H1 (cell line): ENCODE measurements around the gene ADAMTS1. TPM values are rescaled to one million over a fixed set of nuclear protein-coding genes. Genes with fewer than 3 reads are reported as not detected.

Source experiments
- CTCF ChIA-PET: fragments of 300-600 bp; sonication (Branson Sonifier 250); formaldehyde crosslinking; loops from one replicate; lab custom pipeline; 2021; ENCODE audit not compliant: partially characterized antibody; lab: Charles Lee
- POLR2A ChIA-PET: fragments of 300-600 bp; sonication (Branson Sonifier 250); formaldehyde crosslinking; loops from one replicate; lab custom pipeline; 2021; ENCODE audit warnings: inconsistent platforms; ENCODE audit not compliant: partially characterized antibody; lab: Charles Lee
- DNase-seq, 2 experiments: peaks; one replicate each; pipeline versions ENCODE4 v3.0.0 to v3.0.0-alpha.2; 2010 to 2022; ENCODE audit warnings: low spot score in 2 of 2, low read depth in 1 of 2, mixed read lengths in 1 of 2
- FAIRE-seq: peaks from 2 replicates; lab custom pipeline; 2011; peaks lifted over from hg19 to GRCh38; lab: Jason Lieb, UNC
- H2AFZ ChIP-seq: 2 replicates; pipeline ENCODE4 v1.8.1; 2012; ENCODE audit warnings: low read length, inconsistent platforms
- H2AK5ac ChIP-seq: 2 replicates; pipeline ENCODE4 v1.6.1; 2013; ENCODE audit warnings: low read depth, low read length
- H2BK120ac ChIP-seq: replicated peaks from 2 replicates; pipeline ENCODE3; 2013; ENCODE audit warnings: low read depth, low read length, inconsistent platforms
- H2BK12ac ChIP-seq: 2 replicates; pipeline ENCODE4 v1.6.1; 2013; ENCODE audit warnings: low read depth, low read length
- H2BK15ac ChIP-seq: 2 replicates; pipeline ENCODE4 v1.6.1; 2013; ENCODE audit warnings: low read length
- H2BK20ac ChIP-seq: 2 replicates; pipeline ENCODE4 v1.6.1; 2013; ENCODE audit warnings: low read length
- H2BK5ac ChIP-seq: 2 replicates; pipeline ENCODE4 v1.6.1; 2013; ENCODE audit warnings: low read depth, low read length
- H3K14ac ChIP-seq: 2 replicates; pipeline ENCODE4 v1.6.1; 2013; ENCODE audit warnings: inconsistent platforms; ENCODE audit not compliant: insufficient read length
- H3K18ac ChIP-seq: 2 replicates; pipeline ENCODE4 v1.6.1; 2013; ENCODE audit warnings: low read length; ENCODE audit errors: extremely low read depth
- H3K23ac ChIP-seq: 2 replicates; pipeline ENCODE4 v1.6.1; 2013; ENCODE audit warnings: inconsistent platforms; ENCODE audit not compliant: insufficient read length
- H3K23me2 ChIP-seq: 2 replicates; pipeline ENCODE4 v1.6.1; 2013; ENCODE audit warnings: low read depth, low read length
- H3K27ac ChIP-seq: 2 replicates; pipeline ENCODE4 v1.6.1; 2011; ENCODE audit warnings: low read depth, low read length, inconsistent platforms
- H3K27me3 ChIP-seq, 4 experiments: replicated peaks in 1 of 4; 1 replicate in 1 of 4; 2 replicates in 3 of 4; pipeline versions ENCODE4 v1.6.1 to v1.8.1; 2011 to 2013; ENCODE audit warnings: low read length in 3 of 4, mild to moderate bottlenecking in 3 of 4, inconsistent platforms in 2 of 4, mixed read lengths in 2 of 4, moderate library complexity in 1 of 4; ENCODE audit not compliant: control insufficient read depth in 3 of 4, insufficient read depth in 3 of 4; ENCODE audit errors: extremely low read depth in 1 of 4
- H3K36me3 ChIP-seq, 4 experiments: 2 replicates each; pipeline versions ENCODE4 v1.6.1 to v1.8.1; 2011 to 2013; ENCODE audit warnings: mild to moderate bottlenecking in 4 of 4, low read length in 3 of 4, moderate library complexity in 2 of 4, control low read depth in 1 of 4, inconsistent platforms in 1 of 4; ENCODE audit not compliant: insufficient read depth in 4 of 4, control insufficient read depth in 2 of 4
- H3K4ac ChIP-seq: replicated peaks from 2 replicates; pipeline ENCODE3; 2013; ENCODE audit warnings: low read length, low read depth, mixed read lengths, inconsistent platforms; ENCODE audit not compliant: insufficient read length
- H3K4me1 ChIP-seq, 4 experiments: replicated peaks in 1 of 4; 1 replicate in 1 of 4; 2 replicates in 3 of 4; pipeline versions ENCODE4 v1.6.1 to v1.8.1; 2011 to 2013; ENCODE audit warnings: low read length in 3 of 4, inconsistent platforms in 2 of 4, mixed read lengths in 1 of 4; ENCODE audit not compliant: insufficient read depth in 4 of 4, control insufficient read depth in 3 of 4
- H3K4me2 ChIP-seq, 2 experiments: 2 replicates each; pipeline versions ENCODE4 v1.6.1 to v1.8.1; 2011 to 2013; ENCODE audit warnings: low read depth in 2 of 2, low read length in 2 of 2, control low read depth in 1 of 2, inconsistent platforms in 1 of 2, mild to moderate bottlenecking in 1 of 2; ENCODE audit not compliant: insufficient read depth in 1 of 2
- H3K4me3 ChIP-seq, 4 experiments: fragments of 200-600, 300-600 bp in 1 of 4; sonication (generic), shearing (Covaris generic), sonication (Bioruptor Twin) in 1 of 4; 2 replicates each; pipeline versions ENCODE4 v1.5.1 to v1.8.1; 2011 to 2016; ENCODE audit warnings: low read length in 4 of 4, low read depth in 3 of 4, control low read depth in 2 of 4, inconsistent platforms in 2 of 4, mild to moderate bottlenecking in 2 of 4, mixed read lengths in 1 of 4, moderate library complexity in 1 of 4; ENCODE audit not compliant: insufficient read depth in 2 of 4; ENCODE audit errors: extremely low read depth in 1 of 4
- H3K56ac ChIP-seq: replicated peaks from 2 replicates; pipeline ENCODE3; 2013; ENCODE audit warnings: low read depth, mild to moderate bottlenecking, mixed read lengths, low read length, inconsistent platforms; ENCODE audit not compliant: insufficient read length
- H3K79me1 ChIP-seq: 2 replicates; pipeline ENCODE4 v1.6.1; 2013; ENCODE audit warnings: low read depth, low read length, control low read depth
- H3K79me2 ChIP-seq, 2 experiments: 2 replicates each; pipeline versions ENCODE4 v1.6.1 to v1.8.1; 2012 to 2013; ENCODE audit warnings: low read length in 2 of 2, mild to moderate bottlenecking in 2 of 2, inconsistent platforms in 1 of 2; ENCODE audit not compliant: insufficient read depth in 2 of 2, control insufficient read depth in 1 of 2
- H3K9ac ChIP-seq, 4 experiments: replicated peaks in 1 of 4; 1 replicate in 1 of 4; 2 replicates in 3 of 4; pipeline versions ENCODE4 v1.6.1 to v1.8.1; 2011 to 2013; ENCODE audit warnings: low read depth in 3 of 4, low read length in 3 of 4, control low read depth in 2 of 4, mild to moderate bottlenecking in 2 of 4, moderate library complexity in 2 of 4, inconsistent platforms in 1 of 4; ENCODE audit errors: extremely low read depth in 1 of 4
- H3K9me3 ChIP-seq, 2 experiments: 2 replicates each; pipeline versions ENCODE4 v1.6.1 to v1.8.1; 2012 to 2013; ENCODE audit warnings: mild to moderate bottlenecking in 2 of 2, moderate library complexity in 2 of 2, control low read depth in 1 of 2, inconsistent platforms in 1 of 2, low read depth in 1 of 2, low read length in 1 of 2, mixed read lengths in 1 of 2; ENCODE audit not compliant: insufficient read depth in 2 of 2
- H4K20me1 ChIP-seq, 2 experiments: replicated peaks in 1 of 2; 2 replicates each; pipeline versions ENCODE3 to v1.8.1; 2011 to 2013; ENCODE audit warnings: inconsistent platforms in 2 of 2, low read length in 2 of 2, mild to moderate bottlenecking in 1 of 2; ENCODE audit not compliant: insufficient read depth in 2 of 2, control insufficient read depth in 1 of 2
- H4K5ac ChIP-seq: 2 replicates; pipeline ENCODE4 v1.6.1; 2013; ENCODE audit warnings: low read length, low read depth, mixed read lengths, inconsistent platforms; ENCODE audit not compliant: insufficient read length
- H4K8ac ChIP-seq: 2 replicates; pipeline ENCODE4 v1.8.0; 2013; ENCODE audit warnings: mild to moderate bottlenecking, moderate library complexity, low read length, inconsistent platforms; ENCODE audit not compliant: insufficient read depth; ENCODE audit errors: extremely low read depth
- H4K91ac ChIP-seq: replicated peaks from 2 replicates; pipeline ENCODE3; 2013; ENCODE audit warnings: low read length, mixed read lengths, inconsistent platforms; ENCODE audit not compliant: insufficient read length
- CBX5 ChIP-seq: fragments of 300-800, 300-1000 bp; sonication (generic); IDR thresholded peaks from 2 replicates; pipeline ENCODE4 v1.7.1; 2016; ENCODE audit warnings: antibody characterized with exemption, low read length, low read depth
- NANOG ChIP-seq: IDR thresholded peaks from 2 replicates; pipeline ENCODE4 v1.6.1; 2011; ENCODE audit warnings: low read length, low read depth, mild to moderate bottlenecking, inconsistent platforms; ENCODE audit not compliant: insufficient read depth, poor library complexity, severe bottlenecking
- RBBP5 ChIP-seq: IDR thresholded peaks from 2 replicates; pipeline ENCODE4 v1.7.1; 2012; ENCODE audit warnings: low read depth, mild to moderate bottlenecking, inconsistent platforms, low read length, moderate library complexity, borderline replicate concordance
- SIN3A ChIP-seq, 2 experiments: IDR thresholded peaks in 1 of 2; conservative IDR thresholded peaks in 1 of 2; 2 replicates each; pipeline ENCODE4 v1.6.1; 2011 to 2012; ENCODE audit warnings: low read length in 2 of 2, improper control_type of control experiment in 1 of 2, low read depth in 1 of 2, mild to moderate bottlenecking in 1 of 2
- SP2 ChIP-seq: IDR thresholded peaks from 2 replicates; pipeline ENCODE4 v1.6.1; 2012; ENCODE audit warnings: mild to moderate bottlenecking, low read length, inconsistent platforms
- SP4 ChIP-seq: IDR thresholded peaks from 2 replicates; pipeline ENCODE4 v1.6.1; 2012; ENCODE audit warnings: low read length, inconsistent platforms
- SRF ChIP-seq: IDR thresholded peaks from 2 replicates; pipeline ENCODE4 v1.6.1; 2011; ENCODE audit warnings: mild to moderate bottlenecking, low read depth, low read length, moderate library complexity
- SUZ12 ChIP-seq: fragments of 200-600 bp; sonication (generic); IDR thresholded peaks from 2 replicates; pipeline ENCODE4 v1.6.1; 2012; ENCODE audit warnings: mild to moderate bottlenecking, inconsistent platforms, low read length, moderate library complexity, mixed read lengths
- WGBS, 2 experiments: shearing (Covaris generic) in 1 of 2; methylation state at CpG; one replicate each; pipeline versions ENCODE4 v1.1.6 to v1.1.7; 2013 to 2015; ENCODE audit warnings: low lambda C conversion rate in 2 of 2, mixed read lengths in 2 of 2, inconsistent platforms in 1 of 2, low coverage in 1 of 2, missing lambda C conversion rate in 1 of 2; ENCODE audit not compliant: insufficient replicate concordance in 2 of 2, insufficient coverage in 1 of 2, insufficient read length in 1 of 2; ENCODE audit errors: extremely low coverage in 1 of 2, missing lambda C conversion rate in 1 of 2; 5-methylcytosine and 5-hydroxymethylcytosine counted together
- polyA plus RNA-seq, 7 experiments: library from polyadenylated mRNA; depleted of rRNA in 3 of 7; stranded (reverse) in 5 of 7; unstranded in 2 of 7; fragments of >200 nt in 5 of 7; fragments of 200-250 nt in 2 of 7; gene quantifications; 1 replicate in 5 of 7; 2 replicates in 1 of 7; 4 replicates in 1 of 7; pipeline versions ENCODE4 v1.2.1 to v1.2.3, GENCODE V29; 2011 to 2013; ENCODE audit warnings: missing spikeins in 2 of 7, mixed read lengths in 2 of 7
- total RNA-seq: library from RNA; stranded (reverse); fragmentation: NEBNext Ultra II Directional; extraction: Animal tissue kit (Norgen Biotek cat#: 25700); gene quantifications from 2 replicates; pipeline ENCODE4 v1.2.1, GENCODE V29; 2021
- TF ChIP-seq, protein P1 (sequence below): IDR thresholded peaks from 2 replicates; pipeline ENCODE4 v1.6.1; 2011; ENCODE audit warnings: low read length, improper control_type of control experiment

The ADAMTS1 gene
- total and polyA plus RNA-seq, 2 of the 8 experiments (the other 6 are each of a cell fraction or from before 2014, with no cell fraction given) = 10.7 to 22.4 TPM

DNA sequence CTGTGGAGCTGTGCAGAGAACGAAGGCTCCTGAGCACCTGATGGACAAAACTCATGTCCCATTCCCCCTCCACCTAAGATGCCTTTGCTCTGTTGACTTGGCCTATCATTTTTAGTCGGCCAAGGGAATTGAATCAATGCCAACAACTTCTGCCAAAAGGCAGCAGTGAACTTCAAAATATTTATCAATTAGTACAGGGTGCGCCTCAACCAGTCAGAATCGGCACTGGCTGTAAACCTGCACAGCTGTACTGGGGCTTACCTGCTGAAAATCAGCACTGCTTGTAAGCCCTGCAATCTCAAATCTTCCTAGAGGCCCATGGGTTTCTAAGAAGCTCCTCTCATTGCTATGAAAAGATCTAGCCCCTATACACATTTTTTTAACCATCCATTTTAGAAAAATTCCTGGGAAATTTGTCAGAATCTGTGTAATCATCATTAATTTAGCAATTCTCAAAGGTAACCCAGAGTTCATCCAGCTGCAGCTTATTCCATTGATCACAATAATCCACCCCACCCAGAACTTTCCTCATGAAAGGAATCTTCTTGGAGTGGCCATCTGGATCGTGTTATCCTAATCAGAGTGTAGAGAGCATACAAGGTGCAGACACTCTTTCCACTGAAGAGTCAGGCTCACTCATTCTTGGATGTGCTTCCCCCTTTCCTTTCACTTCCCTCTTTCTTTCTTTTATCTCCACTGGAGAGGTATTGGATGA lies 40.2 kb downstream of the ADAMTS1 start:
- Histone ChIP-seq H2BK12ac (no peak overlapping the region), H4K91ac (no peak overlapping the region), H3K27me3 (no peaks in the 10 kb centered on the region), H2BK15ac (no peak overlapping the region), H3K56ac (no peak overlapping the region), H2BK120ac (no peak overlapping the region), H2AFZ (no peak overlapping the region), H3K23ac (no peak overlapping the region), H4K20me1 (no peaks in the 10 kb centered on the region), H3K9ac (no peak overlapping the region), H3K4me3 (no peak overlapping the region), H2AK5ac (no peak overlapping the region), H4K5ac (no peak overlapping the region), H3K9me3 (no peaks in the 10 kb centered on the region), H3K27ac (no peak overlapping the region), H2BK20ac (no peak overlapping the region), H3K4me1 (peaks cover 0 to 4% (median 2%) of the 10 kb centered on the region in 4 experiments; a peak in 3 of 7 replicates), H4K8ac (no peak overlapping the region), H3K18ac (no peak overlapping the region), H2BK5ac (no peak overlapping the region), H3K79me1 (no peaks in the 10 kb centered on the region), H3K4me2 (no peak overlapping the region), H3K23me2 (no peaks in the 10 kb centered on the region), H3K79me2 (no peaks in the 10 kb centered on the region), H3K4ac (no peak overlapping the region), H3K36me3 (no peaks in the 10 kb centered on the region), H3K14ac (no peak overlapping the region)
- DNase-seq (no peak), FAIRE-seq (no peak)
- ChIA-PET CTCF (interaction anchor here (1.4 kb wide), 1 partner anchor 11 kb away, joined by 8 read pairs; no protein-coding TSS in a partner anchor), POLR2A (no interaction called here)
- TF ChIP-seq RBBP5 (no peak), SRF (no peak), SUZ12 (no peak), SP4 (no peak), SP2 (no peak), CBX5 (no peak), NANOG (no peak), SIN3A (conservative IDR thresholded peaks at IDR 0.05 in 1 of 2, IDR thresholded peaks at IDR 0.05 in 1 of 2; ENCODE audit: low read depth in 1 of 2, low read length in 2 of 2) (no peak)
- TF ChIP-seq, protein P1, sequence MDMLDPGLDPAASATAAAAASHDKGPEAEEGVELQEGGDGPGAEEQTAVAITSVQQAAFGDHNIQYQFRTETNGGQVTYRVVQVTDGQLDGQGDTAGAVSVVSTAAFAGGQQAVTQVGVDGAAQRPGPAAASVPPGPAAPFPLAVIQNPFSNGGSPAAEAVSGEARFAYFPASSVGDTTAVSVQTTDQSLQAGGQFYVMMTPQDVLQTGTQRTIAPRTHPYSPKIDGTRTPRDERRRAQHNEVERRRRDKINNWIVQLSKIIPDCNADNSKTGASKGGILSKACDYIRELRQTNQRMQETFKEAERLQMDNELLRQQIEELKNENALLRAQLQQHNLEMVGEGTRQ = no peak
- 82% methylated on average over 5 of the region's 5 CpGs; no CpG with 5 or more reads in 1 of the 2 experiments for WGBS, 2 experiments
